ENCODE results near the gene NEK6.
A peak's percentile ranks its signal among the peaks of the same experiment; 100 is the strongest.

Gene NEK6

GRCh38 chr9:124311283-124311682, 53.5 kb downstream of the NEK6 start:
- intact Hi-C loops (cut with DNase I; ENCODE audit: low total_unique reads): no loop called here
- no peak for TF ChIP-seq CTCF (IDR thresholded peaks at IDR 0.05)

GRCh38 chr9:124312290-124313265, 54.8 kb downstream of the NEK6 start:
- H3K27ac ChIP-seq: no peak overlapping the region
- H3K27me3 ChIP-seq: no peaks in the 10 kb centered on the region
- no peaks in the 10 kb centered on the region for H3K9me3 ChIP-seq
- DNase-seq: no peak
- intact Hi-C loops (cut with DNase I; ENCODE audit: low total_unique reads): no loop called here
- H3K4me3 ChIP-seq: no peak overlapping the region
- H3K36me3 ChIP-seq: peaks cover 20 to 81% (median 40%) of the 10 kb centered on the region in 3 donors
- peaks cover 0 to 19% (median 7%) of the 10 kb centered on the region in 4 donors for H3K4me1 ChIP-seq
- no peak for TF ChIP-seq CTCF (IDR thresholded peaks at IDR 0.05)

More at GRCh38 chr9:124311283-124311682, 53.5 kb downstream of the NEK6 start:
- H3K4me3 ChIP-seq: no peak overlapping the region
- H3K36me3 ChIP-seq: peaks cover 20 to 73% (median 36%) of the 10 kb centered on the region in 3 donors
- peaks cover 0 to 19% (median 7%) of the 10 kb centered on the region in 4 donors for H3K4me1 ChIP-seq
- no peaks in the 10 kb centered on the region for H3K9me3 ChIP-seq
- DNase-seq: no peak
- H3K27me3 ChIP-seq: no peaks in the 10 kb centered on the region
- peak overlapping the region in 1 of 2 donors; percentile 9 for H3K27ac ChIP-seq

GRCh38 chr9:124313940-124314339, 56.2 kb downstream of the NEK6 start:
- Histone ChIP-seq H3K36me3 (peaks cover 20 to 72% (median 34%) of the 10 kb centered on the region in 3 donors), H3K4me3 (no peak overlapping the region), H3K4me1 (peaks cover 0 to 17% (median 7%) of the 10 kb centered on the region in 4 donors), H3K9me3 (no peaks in the 10 kb centered on the region), H3K27me3 (no peaks in the 10 kb centered on the region), H3K27ac (no peak overlapping the region)
- intact Hi-C loops (cut with DNase I; ENCODE audit: low total_unique reads): no loop called here
- DNase-seq: no peak
- TF ChIP-seq CTCF (IDR thresholded peaks at IDR 0.05): no peak

- no peak overlapping the region for H3K4me3 ChIP-seq
- no peaks in the 10 kb centered on the region for H3K9me3 ChIP-seq
- intact Hi-C loops (cut with DNase I; ENCODE audit: low total_unique reads): no loop called here
- H3K27ac ChIP-seq: no peak overlapping the region
- H3K27me3 ChIP-seq: no peaks in the 10 kb centered on the region
- peaks cover 0 to 9% (median 4%) of the 10 kb centered on the region in 4 donors for H3K4me1 ChIP-seq
- DNase-seq: no peak
- no peak for TF ChIP-seq CTCF (IDR thresholded peaks at IDR 0.05)
- peaks cover 20 to 56% (median 34%) of the 10 kb centered on the region in 3 donors for H3K36me3 ChIP-seq
Measured at GRCh38 chr9:124315882-124316281, 58.1 kb downstream of the NEK6 start.

GRCh38 chr9:124320062-124320973, 62.6 kb downstream of the NEK6 start:
- intact Hi-C loops (cut with DNase I; ENCODE audit: low total_unique reads): loop anchor here (5.0 to 10.0 kb wide), 2 partner anchors 66 to 193 kb away; partner anchors contain the start of gene NEK6
- peak; percentile 67 to 84 for DNase-seq
- Histone ChIP-seq H3K9me3 (no peaks in the 10 kb centered on the region), H3K36me3 (peaks cover 28 to 66% (median 49%) of the 10 kb centered on the region in 3 donors), H3K4me3 (no peak overlapping the region), H3K27me3 (no peaks in the 10 kb centered on the region), H3K4me1 (peaks cover 0 to 9% (median 4%) of the 10 kb centered on the region in 4 donors), H3K27ac (peak overlapping the region; percentile 15 to 17)
- peak; percentile 83 to 84 for TF ChIP-seq CTCF (IDR thresholded peaks at IDR 0.05)

All from tibial artery (tissue), 4 donors.